Ishikawa (cell line): Measurements from ENCODE around the gene BCL7A.

Experiments
- CEBPB ChIP-seq: IDR thresholded peaks from 2 replicates; pipeline ENCODE4 v1.6.1; 2012
- CREB1 ChIP-seq: IDR thresholded peaks from 2 replicates; pipeline ENCODE4 v1.6.1; 2012; ENCODE audit warnings: low read depth
- EGR1 ChIP-seq: IDR thresholded peaks from 2 replicates; pipeline ENCODE4 v1.6.1; 2012
- EP300 ChIP-seq: IDR thresholded peaks from 2 replicates; pipeline ENCODE4 v1.6.1; 2012; ENCODE audit warnings: borderline replicate concordance
- FOXM1 ChIP-seq: IDR thresholded peaks from 2 replicates; pipeline ENCODE4 v1.6.1; 2012; ENCODE audit warnings: low read depth, borderline replicate concordance
- MAX ChIP-seq: IDR thresholded peaks from 2 replicates; pipeline ENCODE4 v1.6.1; 2012
- NFIC ChIP-seq: IDR thresholded peaks from 2 replicates; pipeline ENCODE4 v1.6.1; 2012
- RAD21 ChIP-seq: IDR thresholded peaks from 2 replicates; pipeline ENCODE4 v1.6.1; 2012; ENCODE audit warnings: low read depth
- TAF1 ChIP-seq: IDR thresholded peaks from 2 replicates; pipeline ENCODE4 v1.6.1; 2012; ENCODE audit warnings: low read depth, mild to moderate bottlenecking
- TCF12 ChIP-seq: IDR thresholded peaks from 2 replicates; pipeline ENCODE4 v1.6.1; 2012; ENCODE audit warnings: low read depth
- TEAD4 ChIP-seq: IDR thresholded peaks from 2 replicates; pipeline ENCODE4 v1.6.1; 2012
- YY1 ChIP-seq: IDR thresholded peaks from 2 replicates; pipeline ENCODE4 v1.6.1; 2012; ENCODE audit warnings: low read depth
- ZBTB7A ChIP-seq: IDR thresholded peaks from 2 replicates; pipeline ENCODE4 v1.6.1; 2012; ENCODE audit warnings: low read depth
- TF ChIP-seq, protein P1 (sequence below): IDR thresholded peaks from 2 replicates; pipeline ENCODE4 v1.6.1; 2012; ENCODE audit warnings: low read depth, mild to moderate bottlenecking
- TF ChIP-seq, protein P2 (sequence below): IDR thresholded peaks from 2 replicates; pipeline ENCODE4 v1.6.1; 2012

The BCL7A gene

DNA sequence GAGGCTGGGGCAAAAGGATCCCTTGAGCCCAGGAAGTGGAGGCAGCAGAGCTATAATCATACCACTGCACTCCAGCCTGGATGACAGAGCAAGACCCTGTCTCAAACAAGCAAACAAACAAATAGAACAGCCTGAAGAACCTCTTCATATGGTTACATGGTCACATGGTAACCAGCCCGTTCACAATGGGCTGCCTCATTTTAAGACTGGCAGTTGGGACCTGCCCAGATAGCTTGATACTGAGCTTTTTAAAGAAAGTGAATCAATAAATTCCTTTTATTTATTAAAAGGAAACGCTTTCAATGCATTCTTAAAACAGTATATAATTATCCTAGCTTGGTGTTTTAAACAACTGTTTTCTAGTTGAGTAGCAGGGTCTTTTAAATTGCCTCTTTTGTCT lies 67.4 kb downstream of the BCL7A start:
- no peak for TF ChIP-seq TEAD4
- no peak for TF ChIP-seq CREB1
- TF ChIP-seq RAD21, result no peak
- no peak for TF ChIP-seq TCF12
- TF ChIP-seq YY1, result no peak
- TF ChIP-seq NFIC, result no peak
- TF ChIP-seq, protein P1, sequence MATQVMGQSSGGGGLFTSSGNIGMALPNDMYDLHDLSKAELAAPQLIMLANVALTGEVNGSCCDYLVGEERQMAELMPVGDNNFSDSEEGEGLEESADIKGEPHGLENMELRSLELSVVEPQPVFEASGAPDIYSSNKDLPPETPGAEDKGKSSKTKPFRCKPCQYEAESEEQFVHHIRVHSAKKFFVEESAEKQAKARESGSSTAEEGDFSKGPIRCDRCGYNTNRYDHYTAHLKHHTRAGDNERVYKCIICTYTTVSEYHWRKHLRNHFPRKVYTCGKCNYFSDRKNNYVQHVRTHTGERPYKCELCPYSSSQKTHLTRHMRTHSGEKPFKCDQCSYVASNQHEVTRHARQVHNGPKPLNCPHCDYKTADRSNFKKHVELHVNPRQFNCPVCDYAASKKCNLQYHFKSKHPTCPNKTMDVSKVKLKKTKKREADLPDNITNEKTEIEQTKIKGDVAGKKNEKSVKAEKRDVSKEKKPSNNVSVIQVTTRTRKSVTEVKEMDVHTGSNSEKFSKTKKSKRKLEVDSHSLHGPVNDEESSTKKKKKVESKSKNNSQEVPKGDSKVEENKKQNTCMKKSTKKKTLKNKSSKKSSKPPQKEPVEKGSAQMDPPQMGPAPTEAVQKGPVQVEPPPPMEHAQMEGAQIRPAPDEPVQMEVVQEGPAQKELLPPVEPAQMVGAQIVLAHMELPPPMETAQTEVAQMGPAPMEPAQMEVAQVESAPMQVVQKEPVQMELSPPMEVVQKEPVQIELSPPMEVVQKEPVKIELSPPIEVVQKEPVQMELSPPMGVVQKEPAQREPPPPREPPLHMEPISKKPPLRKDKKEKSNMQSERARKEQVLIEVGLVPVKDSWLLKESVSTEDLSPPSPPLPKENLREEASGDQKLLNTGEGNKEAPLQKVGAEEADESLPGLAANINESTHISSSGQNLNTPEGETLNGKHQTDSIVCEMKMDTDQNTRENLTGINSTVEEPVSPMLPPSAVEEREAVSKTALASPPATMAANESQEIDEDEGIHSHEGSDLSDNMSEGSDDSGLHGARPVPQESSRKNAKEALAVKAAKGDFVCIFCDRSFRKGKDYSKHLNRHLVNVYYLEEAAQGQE, result no peak
- TF ChIP-seq FOXM1, result no peak
- no peak for TF ChIP-seq TAF1
- TF ChIP-seq EGR1, result no peak
- TF ChIP-seq ZBTB7A, result no peak
- no peak for TF ChIP-seq MAX
- TF ChIP-seq CEBPB, result no peak
- TF ChIP-seq, protein P2, sequence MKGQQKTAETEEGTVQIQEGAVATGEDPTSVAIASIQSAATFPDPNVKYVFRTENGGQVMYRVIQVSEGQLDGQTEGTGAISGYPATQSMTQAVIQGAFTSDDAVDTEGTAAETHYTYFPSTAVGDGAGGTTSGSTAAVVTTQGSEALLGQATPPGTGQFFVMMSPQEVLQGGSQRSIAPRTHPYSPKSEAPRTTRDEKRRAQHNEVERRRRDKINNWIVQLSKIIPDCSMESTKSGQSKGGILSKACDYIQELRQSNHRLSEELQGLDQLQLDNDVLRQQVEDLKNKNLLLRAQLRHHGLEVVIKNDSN, result no peak
- no peak for TF ChIP-seq EP300

- TF ChIP-seq EP300, result no peak
Observed at GRCh38 chr12:122090759-122091515, 69.3 kb downstream of the BCL7A start.

DNA sequence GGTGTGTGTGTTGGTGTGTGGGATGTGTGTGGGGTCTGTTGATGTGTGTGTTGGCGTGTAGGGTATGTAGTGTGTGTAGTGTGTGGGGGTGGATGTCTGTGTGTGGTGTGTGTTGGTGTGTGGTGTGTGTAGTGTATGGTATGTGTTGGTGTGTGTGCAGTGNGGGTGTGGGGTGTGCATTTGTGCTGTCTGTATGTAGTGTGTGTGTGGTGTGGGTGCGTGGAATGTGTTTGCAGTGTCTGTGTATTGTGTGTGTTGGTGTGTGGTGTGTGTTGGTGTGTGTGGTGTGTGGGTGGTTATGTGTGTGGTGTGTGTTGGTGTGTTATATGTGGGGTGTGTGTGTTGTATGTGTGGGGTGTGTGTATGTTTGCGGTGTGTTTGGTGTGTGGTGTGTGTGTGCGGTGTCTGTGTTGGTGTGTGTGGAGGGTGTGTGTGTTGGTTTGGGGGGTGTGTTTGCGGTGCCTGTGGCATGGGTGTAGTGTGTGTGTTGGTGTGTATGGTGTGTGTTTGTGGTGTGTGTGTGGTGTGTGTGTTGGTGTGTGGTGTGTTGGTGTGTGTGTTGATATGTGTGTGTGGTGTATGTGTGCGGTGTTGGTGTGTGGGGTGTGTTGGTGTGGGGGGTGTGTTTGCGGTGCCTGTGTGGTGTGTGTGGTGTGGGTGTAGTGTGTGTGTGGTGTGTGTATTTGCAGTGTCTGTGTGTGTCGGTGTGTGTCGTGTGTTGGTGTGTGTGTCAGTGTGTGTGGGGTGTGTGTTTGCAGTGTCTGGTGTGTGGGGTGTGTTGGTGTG lies 71.6 kb downstream of the BCL7A start:
- TF ChIP-seq TCF12 (no peak), FOXM1 (no peak), TEAD4 (no peak), CREB1 (no peak), ZBTB7A (no peak), RAD21 (no peak), YY1 (no peak), NFIC (no peak), CEBPB (no peak)
- TF ChIP-seq, protein P2, result no peak

GRCh38 chr12:122094137-122094734 lies 72.6 kb downstream of the BCL7A start:
- TF ChIP-seq, protein P2, result no peak
- TF ChIP-seq EGR1 (no peak), CREB1 (no peak), NFIC (no peak), ZBTB7A (no peak), TCF12 (no peak), EP300 (no peak), RAD21 (no peak), FOXM1 (no peak), TEAD4 (no peak), MAX (no peak)

- TF ChIP-seq TEAD4 (no peak), EP300 (no peak), ZBTB7A (no peak), FOXM1 (no peak), TAF1 (no peak), EGR1 (no peak), MAX (no peak), NFIC (no peak), TCF12 (no peak), YY1 (no peak), CEBPB (no peak), RAD21 (no peak), CREB1 (no peak)
- TF ChIP-seq, protein P2, result no peak
- TF ChIP-seq, protein P1, result no peak
Observed at GRCh38 chr12:122094735-122095631, 73.3 kb downstream of the BCL7A start.
